ENCODE results near the gene KLK2.

Gene KLK2

GRCh38 chr19:50873056-50873455 is at the start of gene KLK2:
TSS of gene KLK2 (plus strand) at chr19:50873439. CDS start at chr19:50873474, 35 bp downstream.
- no peak for DNase-seq

GRCh38 chr19:50826492-50827240 is 46.6 kb upstream of the KLK2 start:
- no peak for DNase-seq

GRCh38 chr19:50827476-50827875 is 45.8 kb upstream of the KLK2 start:
- no peak for DNase-seq

GRCh38 chr19:50829801-50830200 is 43.4 kb upstream of the KLK2 start:
- no peak for DNase-seq

- no peak for DNase-seq
These were observed 42.8 kb upstream of the KLK2 start for GRCh38 chr19:50830266-50831025.

GRCh38 chr19:50831026-50831396 is 42.2 kb upstream of the KLK2 start:
- DNase-seq = no peak

GRCh38 chr19:50832666-50833065 is 40.6 kb upstream of the KLK2 start:
- DNase-seq = no peak

- no peak for DNase-seq
These were observed 40.0 kb upstream of the KLK2 start, which contains the start of gene KLK15 for GRCh38 chr19:50833117-50833801. TSS of gene KLK15 (minus strand) at chr19:50833574. CDS start at chr19:50831492, 2,082 bp downstream.

- DNase-seq = no peak
These were observed 39.5 kb upstream of the KLK2 start for GRCh38 chr19:50833802-50834167.

- peak; percentile 26 for DNase-seq
These were observed 38.0 kb upstream of the KLK2 start for GRCh38 chr19:50835103-50835784.

GRCh38 chr19:50835785-50836542 is 37.3 kb upstream of the KLK2 start:
- DNase-seq = peak; percentile 66

GRCh38 chr19:50836543-50837195 is 36.6 kb upstream of the KLK2 start:
- no peak for DNase-seq

- DNase-seq = no peak
These were observed 35.9 kb upstream of the KLK2 start for GRCh38 chr19:50837300-50837699.

- DNase-seq = no peak
These were observed 35.0 kb upstream of the KLK2 start for GRCh38 chr19:50838239-50838638.

GRCh38 chr19:50839712-50840655 is 33.3 kb upstream of the KLK2 start:
- DNase-seq = no peak

- no peak for DNase-seq
These were observed 31.1 kb upstream of the KLK2 start for GRCh38 chr19:50842130-50842529.

- no peak for DNase-seq
These were observed 30.0 kb upstream of the KLK2 start for GRCh38 chr19:50843205-50843604.

- no peak for DNase-seq
These were observed 29.5 kb upstream of the KLK2 start for GRCh38 chr19:50843701-50844221.

GRCh38 chr19:50844296-50844935 is 28.8 kb upstream of the KLK2 start:
- no peak for DNase-seq

GRCh38 chr19:50850738-50851137 is 22.5 kb upstream of the KLK2 start:
- no peak for DNase-seq

Data from EL (cell line).